AG09309 (cell line): ENCODE measurements around the gene KATNA1.

Experiments used
- DNase-seq: peaks from one replicate; pipeline ENCODE4 v3.0.0-alpha.2; 2010; ENCODE audit warnings: low read depth
- H3K4me3 ChIP-seq: 2 replicates; pipeline ENCODE4 v1.5.1; 2011; ENCODE audit warnings: mild to moderate bottlenecking, low read depth, low read length, moderate library complexity; ENCODE audit not compliant: control insufficient read depth
- CTCF ChIP-seq: IDR thresholded peaks from 2 replicates; pipeline ENCODE4 v1.5.1; 2011; ENCODE audit warnings: mild to moderate bottlenecking, low read depth, low read length, inconsistent platforms; ENCODE audit not compliant: insufficient read depth, control insufficient read depth; ENCODE audit errors: missing control alignments

Gene KATNA1

GRCh38 chr6:149563203-149563927 is 85.1 kb downstream of the KATNA1 start:
- DNase-seq, result peak; percentile 52
- H3K4me3 ChIP-seq, result no peak overlapping the region
- no peak for TF ChIP-seq CTCF

GRCh38 chr6:149560736-149561135 is 87.8 kb downstream of the KATNA1 start:
- no peak overlapping the region for H3K4me3 ChIP-seq
- DNase-seq, result no peak

GRCh38 chr6:149559389-149559788 is 89.1 kb downstream of the KATNA1 start:
- TF ChIP-seq CTCF, result no peak
- DNase-seq, result no peak
- no peak overlapping the region for H3K4me3 ChIP-seq

More at GRCh38 chr6:149560736-149561135, 87.8 kb downstream of the KATNA1 start:
- TF ChIP-seq CTCF, result peak; percentile 47

GRCh38 chr6:149558029-149558428 is 90.5 kb downstream of the KATNA1 start:
- TF ChIP-seq CTCF, result no peak
- H3K4me3 ChIP-seq, result no peak overlapping the region
- DNase-seq, result no peak

GRCh38 chr6:149551920-149552319 is 96.6 kb downstream of the KATNA1 start:
- no peak for DNase-seq
- no peak for TF ChIP-seq CTCF
- no peak overlapping the region for H3K4me3 ChIP-seq

DNA sequence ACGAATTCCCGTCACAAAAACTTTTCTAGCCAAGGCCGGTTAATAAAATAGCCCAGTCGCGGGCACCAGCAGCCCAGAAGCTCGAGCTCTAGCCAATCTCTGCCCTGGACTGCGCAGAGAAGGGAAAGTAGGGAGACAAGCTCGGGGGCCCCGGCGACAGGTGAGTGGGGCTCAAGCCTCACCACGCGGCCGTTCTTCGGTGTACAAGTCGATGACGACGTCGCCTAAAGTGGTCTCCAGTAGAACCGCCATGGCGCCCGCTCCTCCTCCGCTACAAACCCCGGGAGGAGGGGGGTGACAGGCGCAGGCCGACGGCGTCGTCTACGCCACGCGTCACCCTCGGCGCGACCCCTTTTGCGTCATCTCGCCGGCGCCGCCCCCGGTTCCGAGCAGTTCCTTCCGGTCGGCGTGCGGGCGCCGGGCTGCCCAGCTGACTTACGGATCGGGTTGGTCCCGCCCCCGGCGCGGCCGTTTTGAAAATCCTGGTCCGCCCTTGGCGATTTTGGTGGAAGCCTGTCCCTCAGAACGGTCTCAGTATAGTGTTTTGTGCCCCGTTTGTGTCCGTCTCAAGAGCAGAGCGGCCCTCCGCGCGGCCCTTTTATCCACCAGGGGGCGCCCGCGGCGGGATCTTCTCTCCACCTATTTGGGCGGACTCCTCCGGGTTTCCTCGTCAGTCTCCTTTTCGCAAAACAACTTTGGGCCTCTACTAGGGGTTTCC is 102.6 kb downstream of the KATNA1 start, which contains the start of gene PPIL4:
PPIL4 (minus strand) TSS at position 290 of the 718 bp plus-strand sequence; CDS start at position 252, 38 bp downstream.
- peak within 1 kb of the TSS; percentile 72 for H3K4me3 ChIP-seq
- peak; percentile 74 for DNase-seq
- TF ChIP-seq CTCF, result peak; percentile 84
